ENCODE results near the gene ARSD.
A peak's percentile ranks its signal among the peaks of the same experiment; 100 is the strongest.
"Not testable (repeated sequence)": the region's sequence is repeated elsewhere in the genome, so short reads cannot be mapped to it uniquely, and the experiment has no call there.

ARSD gene

DNA sequence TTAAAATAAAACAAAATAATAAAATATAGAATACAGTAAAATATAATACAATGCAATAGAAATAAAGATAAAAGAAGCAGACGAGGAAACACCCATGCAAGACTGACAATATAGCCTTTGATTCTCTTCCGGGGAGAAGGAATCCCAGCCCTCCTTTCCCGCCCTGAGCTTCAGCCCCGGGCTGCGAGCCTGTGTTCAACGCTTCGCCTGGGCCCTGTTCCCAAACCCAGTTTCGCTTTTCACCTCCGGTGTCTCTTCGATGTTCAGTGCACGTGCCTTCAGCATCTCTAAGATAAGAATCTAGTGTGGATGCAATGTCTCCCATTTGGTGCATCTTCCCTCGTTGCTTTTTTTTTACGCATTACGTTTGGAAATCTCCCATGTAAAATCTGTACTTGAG lies 38.4 kb upstream of the ARSD start:
- Mint-ChIP-seq H3K36me3 (ENCODE audit: low read depth) (peaks cover 11% of the 10 kb centered on the region), H3K4me1 (peaks cover 34% of the 10 kb centered on the region), H3K27me3 (ENCODE audit: low read depth, poor library complexity) (peaks cover 6% of the 10 kb centered on the region), H3K4me3 (no peak overlapping the region), H3K9me3 (peaks cover 26% of the 10 kb centered on the region), H3K27ac (no peak overlapping the region)
- TF ChIP-seq, protein P1, sequence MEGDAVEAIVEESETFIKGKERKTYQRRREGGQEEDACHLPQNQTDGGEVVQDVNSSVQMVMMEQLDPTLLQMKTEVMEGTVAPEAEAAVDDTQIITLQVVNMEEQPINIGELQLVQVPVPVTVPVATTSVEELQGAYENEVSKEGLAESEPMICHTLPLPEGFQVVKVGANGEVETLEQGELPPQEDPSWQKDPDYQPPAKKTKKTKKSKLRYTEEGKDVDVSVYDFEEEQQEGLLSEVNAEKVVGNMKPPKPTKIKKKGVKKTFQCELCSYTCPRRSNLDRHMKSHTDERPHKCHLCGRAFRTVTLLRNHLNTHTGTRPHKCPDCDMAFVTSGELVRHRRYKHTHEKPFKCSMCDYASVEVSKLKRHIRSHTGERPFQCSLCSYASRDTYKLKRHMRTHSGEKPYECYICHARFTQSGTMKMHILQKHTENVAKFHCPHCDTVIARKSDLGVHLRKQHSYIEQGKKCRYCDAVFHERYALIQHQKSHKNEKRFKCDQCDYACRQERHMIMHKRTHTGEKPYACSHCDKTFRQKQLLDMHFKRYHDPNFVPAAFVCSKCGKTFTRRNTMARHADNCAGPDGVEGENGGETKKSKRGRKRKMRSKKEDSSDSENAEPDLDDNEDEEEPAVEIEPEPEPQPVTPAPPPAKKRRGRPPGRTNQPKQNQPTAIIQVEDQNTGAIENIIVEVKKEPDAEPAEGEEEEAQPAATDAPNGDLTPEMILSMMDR (IDR thresholded peaks at IDR 0.05): no peak
- no peak for DNase-seq

DNA sequence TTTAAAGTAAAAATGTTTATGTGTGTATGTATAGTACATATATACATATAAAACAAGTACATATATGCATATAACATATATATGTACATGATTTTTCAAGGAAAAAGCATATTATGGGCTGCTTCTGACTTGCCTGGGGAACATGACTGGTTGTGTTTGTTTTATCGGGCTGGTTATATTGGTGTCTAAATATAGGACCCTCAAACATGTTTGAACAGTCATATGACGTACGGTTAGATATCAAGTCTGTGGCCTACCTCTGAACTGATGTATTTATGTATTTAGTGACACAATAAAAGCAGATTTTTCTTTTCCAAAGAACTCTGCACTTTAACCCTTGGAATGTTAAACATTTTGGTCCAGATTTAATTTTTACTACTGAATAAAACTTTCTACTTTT lies 37.9 kb upstream of the ARSD start:
- H3K27me3 Mint-ChIP-seq (ENCODE audit: low read depth, poor library complexity): peaks cover 6% of the 10 kb centered on the region
- DNase-seq: no peak
- H3K36me3 Mint-ChIP-seq (ENCODE audit: low read depth): peaks cover 6% of the 10 kb centered on the region
- TF ChIP-seq, protein P1 (IDR thresholded peaks at IDR 0.05): no peak
- peaks cover 40% of the 10 kb centered on the region for H3K4me1 Mint-ChIP-seq
- H3K4me3 Mint-ChIP-seq: no peak overlapping the region
- no peak overlapping the region for H3K27ac Mint-ChIP-seq
- peaks cover 20% of the 10 kb centered on the region for H3K9me3 Mint-ChIP-seq

DNA sequence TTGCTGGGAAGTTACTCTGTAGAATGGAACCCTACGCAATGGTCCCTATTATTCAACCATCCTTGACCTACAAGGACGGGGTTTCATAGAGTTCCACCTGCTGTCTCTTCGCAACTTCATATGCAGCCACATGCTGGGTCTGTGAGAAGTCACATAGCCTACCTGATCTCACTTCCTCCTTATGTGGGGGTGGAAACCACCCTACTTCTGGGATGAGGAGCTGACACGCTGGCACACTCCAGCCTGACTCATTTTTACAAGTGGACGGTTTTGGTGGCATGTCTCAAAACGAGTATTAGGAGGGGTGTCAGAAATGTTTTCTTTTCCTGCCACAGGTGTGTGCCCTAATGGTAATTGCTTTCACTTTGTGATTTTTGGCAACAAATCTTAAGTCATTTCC lies 36.8 kb upstream of the ARSD start:
- Mint-ChIP-seq H3K27ac (no peak overlapping the region), H3K27me3 (ENCODE audit: low read depth, poor library complexity) (peaks cover 6% of the 10 kb centered on the region), H3K36me3 (ENCODE audit: low read depth) (no peaks in the 10 kb centered on the region)

GRCh38 chrX:2963992-2964794 lies 35.1 kb upstream of the ARSD start:
- peak overlapping the region; percentile 60 for H3K4me3 Mint-ChIP-seq
- not testable (repeated sequence) for DNase-seq; H3K27me3 Mint-ChIP-seq (ENCODE audit: low read depth, poor library complexity); H3K9me3 Mint-ChIP-seq
- H3K4me1 Mint-ChIP-seq: peaks cover 56% of the 10 kb centered on the region
- H3K27ac Mint-ChIP-seq: peak overlapping the region; percentile 99
- peaks cover 14% of the 10 kb centered on the region for H3K36me3 Mint-ChIP-seq (ENCODE audit: low read depth)

More for the DNA sequence above, 36.8 kb upstream of the ARSD start:
- peaks cover 43% of the 10 kb centered on the region for H3K4me1 Mint-ChIP-seq
- TF ChIP-seq, protein P1 (IDR thresholded peaks at IDR 0.05): no peak
- H3K9me3 Mint-ChIP-seq: peaks cover 10% of the 10 kb centered on the region
- no peak overlapping the region for H3K4me3 Mint-ChIP-seq
- no peak for DNase-seq

GRCh38 chrX:2963449-2963848 lies 34.3 kb upstream of the ARSD start:
- not testable (repeated sequence) for H3K4me3 Mint-ChIP-seq; H3K9me3 Mint-ChIP-seq; H3K27me3 Mint-ChIP-seq (ENCODE audit: low read depth, poor library complexity); DNase-seq
- Mint-ChIP-seq H3K27ac (peak overlapping the region; percentile 41), H3K4me1 (peaks cover 50% of the 10 kb centered on the region), H3K36me3 (ENCODE audit: low read depth) (peaks cover 14% of the 10 kb centered on the region)

- H3K4me1 Mint-ChIP-seq: peaks cover 44% of the 10 kb centered on the region
- H3K27ac Mint-ChIP-seq: peak overlapping the region; percentile 94
- DNase-seq: no peak
- H3K4me3 Mint-ChIP-seq: peak overlapping the region; percentile 22
- no peaks in the 10 kb centered on the region for H3K27me3 Mint-ChIP-seq (ENCODE audit: low read depth, poor library complexity)
- peaks cover 14% of the 10 kb centered on the region for H3K36me3 Mint-ChIP-seq (ENCODE audit: low read depth)
- peaks cover 4% of the 10 kb centered on the region for H3K9me3 Mint-ChIP-seq
- TF ChIP-seq, protein P1 (IDR thresholded peaks at IDR 0.05): no peak
Observed at GRCh38 chrX:2962381-2962780, 33.2 kb upstream of the ARSD start.
